GM12891 (cell line): ENCODE measurements around the gene PERM1.

Experiments used
- POLR2AphosphoS5 ChIP-seq: IDR thresholded peaks from 2 replicates; pipeline ENCODE4 v1.6.1; 2011; ENCODE audit warnings: low read depth, low read length, control low read depth
- TAF1 ChIP-seq: IDR thresholded peaks from 2 replicates; pipeline ENCODE4 v1.6.1; 2011; ENCODE audit warnings: low read depth, low read length, control low read depth

DNA sequence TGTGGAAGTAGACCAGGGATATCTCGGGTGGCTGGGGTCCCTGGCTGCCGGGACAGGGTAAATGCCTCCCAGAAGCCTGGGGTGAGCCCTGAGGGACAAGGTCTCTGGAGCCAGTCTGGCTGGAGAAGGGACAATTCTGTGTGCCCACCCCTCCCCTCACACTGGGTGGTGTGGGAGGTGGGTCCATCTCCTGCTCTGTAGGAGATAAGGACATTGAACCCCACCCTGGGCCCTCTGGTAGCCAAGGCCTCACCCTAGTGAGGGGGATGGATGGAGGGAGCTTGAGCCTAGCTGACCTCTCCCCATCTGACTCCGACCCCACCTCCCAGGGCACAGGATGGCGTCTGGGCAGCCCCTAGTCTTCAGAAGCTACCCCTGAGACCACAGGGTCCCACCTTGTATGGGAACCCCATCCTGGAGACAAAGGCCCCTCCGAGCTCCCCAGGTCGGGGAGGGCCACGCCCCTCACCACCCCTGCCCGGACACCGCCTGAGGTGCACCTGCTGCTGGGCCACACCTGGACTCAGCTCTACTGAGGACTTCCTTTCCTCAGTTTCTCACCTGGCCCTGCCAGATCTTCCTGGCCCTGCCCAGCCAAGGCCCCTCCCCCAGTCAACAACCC lies 42.4 kb upstream of the PERM1 start:
- no peak for TF ChIP-seq POLR2AphosphoS5
- TF ChIP-seq TAF1: no peak
